GM19372 (cell line): Measurements from ENCODE around the gene SLC35E1.
A peak's percentile ranks its signal among the peaks of the same experiment; 100 is the strongest.

Experiments
- ATAC-seq: cut with Tn5 transposase; IDR thresholded peaks from one replicate; pipeline ENCODE4 v1.9.1; 2021; ENCODE audit warnings: mild to moderate bottlenecking, low read depth, moderate library complexity; ENCODE audit not compliant: unreplicated experiment

SLC35E1 gene

DNA sequence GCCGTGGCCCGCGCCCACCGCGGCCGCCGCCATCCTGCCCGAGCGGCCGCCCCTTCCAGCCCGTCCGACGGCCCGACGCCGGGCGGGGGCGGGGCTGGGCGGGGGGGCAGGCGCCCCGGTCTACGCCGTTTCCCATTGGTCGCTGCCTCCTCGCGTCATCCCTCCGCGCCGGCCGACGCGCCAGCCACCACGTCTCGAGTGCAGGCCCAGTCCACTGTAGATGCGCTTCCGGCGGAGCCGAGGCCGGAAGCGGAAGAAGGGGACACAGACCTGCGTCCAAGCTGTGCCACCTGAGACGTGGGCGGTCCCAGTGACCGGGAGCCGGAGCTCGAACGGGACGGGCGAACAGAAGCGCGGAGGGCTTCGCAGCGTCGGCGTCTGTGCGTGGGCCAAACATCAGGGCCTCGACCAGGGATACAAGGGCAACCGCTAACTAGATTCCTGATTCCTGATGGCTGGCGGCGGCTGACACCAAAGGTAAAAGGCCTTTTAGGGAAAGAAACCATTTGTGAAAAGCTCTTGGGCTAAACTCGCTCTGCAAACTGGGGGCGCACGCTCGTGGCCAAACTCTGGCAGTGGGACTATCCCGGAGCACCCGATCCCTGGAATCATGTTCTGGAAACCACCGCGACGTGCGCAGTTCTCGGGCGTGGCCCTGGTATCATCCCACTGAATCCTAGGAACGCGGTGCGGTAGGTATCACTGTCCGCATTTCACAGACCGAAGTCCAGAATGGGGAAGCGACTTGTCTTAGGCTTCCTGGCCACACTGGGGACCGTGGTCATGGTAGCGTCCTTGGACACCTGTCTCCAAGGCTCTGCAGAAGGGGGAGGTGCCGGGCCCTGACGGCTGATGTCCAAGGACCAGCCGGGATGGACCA lies at the start of gene SLC35E1:
Gene SLC35E1, minus strand, starts transcription at position 84 of the 880 bp plus-strand sequence. Its CDS starts 51 bp downstream, at position 33.
- ATAC-seq = peak; percentile 90

DNA sequence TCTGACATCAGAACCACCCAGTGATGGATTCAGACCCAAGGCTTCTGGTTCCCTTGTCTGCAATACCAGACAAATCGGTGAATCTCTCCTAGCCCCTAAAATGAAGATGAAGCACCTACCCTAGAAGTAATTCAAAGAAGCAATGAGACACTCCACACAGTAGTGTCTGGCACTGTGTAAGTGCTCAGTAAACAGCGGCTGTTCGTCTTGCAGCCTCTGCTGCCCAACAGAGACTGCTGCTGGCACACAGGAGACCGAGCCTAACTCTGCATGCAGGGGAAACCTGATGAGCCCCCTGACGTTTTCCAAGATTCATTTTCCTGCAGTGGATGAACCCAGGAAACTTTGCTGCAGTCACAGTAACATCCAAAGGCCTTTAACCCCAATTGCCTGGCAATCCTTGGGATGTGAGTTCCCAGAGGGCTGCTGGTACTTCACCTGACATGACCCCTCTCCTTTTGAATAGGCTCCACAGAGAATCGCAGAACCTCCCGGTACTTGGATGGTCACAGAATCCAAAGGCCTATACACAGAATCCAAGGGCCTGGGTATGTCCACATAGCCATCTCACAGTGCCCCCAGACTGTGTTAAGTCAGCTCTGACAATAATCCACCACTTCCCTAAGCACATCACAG lies 49.1 kb upstream of the SLC35E1 start:
- no peak for ATAC-seq

DNA sequence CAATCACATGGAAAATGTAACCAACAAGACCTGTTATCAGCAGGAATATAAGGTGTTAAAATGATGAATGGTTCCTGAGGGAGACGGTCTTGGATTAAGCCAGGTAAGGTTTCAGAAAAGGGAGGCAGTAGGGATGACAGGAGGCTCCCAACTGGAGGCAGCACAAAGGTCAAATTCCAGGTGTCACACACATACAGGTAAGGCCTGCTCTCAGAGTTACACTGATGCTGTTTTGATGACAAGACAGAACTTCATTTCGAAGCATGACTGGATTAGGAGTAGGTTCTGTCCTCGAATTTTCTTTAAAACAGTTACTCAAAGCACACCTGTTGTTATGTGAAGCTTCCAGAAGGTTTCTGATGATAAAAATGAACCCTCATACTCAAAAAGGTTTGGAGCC lies 48.4 kb upstream of the SLC35E1 start:
- no peak for ATAC-seq

DNA sequence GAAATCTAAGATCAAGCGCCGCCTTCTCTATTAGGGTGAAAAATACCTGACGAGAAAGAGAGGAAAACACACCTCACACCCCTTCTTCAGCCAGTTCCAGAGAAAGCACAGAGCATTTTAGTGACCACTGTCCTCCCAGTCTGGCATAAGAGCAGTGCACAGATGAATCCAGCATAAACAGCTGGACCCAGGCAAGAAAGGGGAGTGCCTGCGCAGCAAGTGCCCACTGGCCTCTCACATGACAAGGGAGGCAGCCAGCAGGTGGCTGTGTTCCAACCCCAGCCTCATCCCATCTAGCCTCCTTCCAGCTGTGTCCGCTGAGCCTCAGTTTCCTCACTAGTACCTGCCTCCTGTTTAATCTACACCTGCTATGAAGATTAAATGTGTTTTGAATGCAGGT lies 47.8 kb upstream of the SLC35E1 start:
- no peak for ATAC-seq

DNA sequence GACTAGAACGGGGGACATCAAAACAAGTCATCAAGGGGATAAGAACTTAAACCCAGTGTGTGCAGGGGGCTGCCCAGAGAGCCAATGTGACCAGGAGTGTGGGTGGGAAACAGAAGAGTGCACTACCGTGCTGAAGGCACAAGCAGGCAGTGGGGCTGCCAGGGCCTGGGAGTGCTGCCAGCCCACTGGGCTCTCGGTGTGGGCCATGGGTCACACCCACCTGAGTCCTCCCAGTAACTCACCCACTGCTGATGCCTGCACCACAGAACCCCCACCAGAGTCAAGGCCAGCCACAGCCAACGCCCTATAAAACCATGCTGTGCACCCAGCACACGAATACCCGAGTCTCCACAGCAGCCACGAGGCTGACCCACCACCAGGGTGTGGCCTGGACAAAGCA lies 47.2 kb upstream of the SLC35E1 start:
- no peak for ATAC-seq

DNA sequence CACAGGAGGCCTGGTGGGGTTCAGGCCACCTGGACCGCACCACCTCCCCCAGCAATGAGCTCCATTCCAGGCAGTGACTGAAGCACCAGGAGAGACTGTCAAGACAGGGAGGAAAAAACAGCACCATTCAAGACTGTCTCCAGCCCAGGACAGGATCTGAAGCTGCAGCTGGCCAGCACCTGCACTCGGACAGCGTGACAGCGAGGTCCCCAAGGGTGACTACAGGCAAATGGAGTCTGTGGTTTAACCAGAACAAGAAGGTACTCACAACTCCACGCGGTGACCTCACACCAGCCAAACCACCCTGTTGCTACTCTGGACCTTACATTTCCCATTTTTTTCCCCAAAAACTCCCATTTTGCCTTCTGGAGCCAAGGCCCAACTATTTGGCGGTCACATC lies 46.0 kb upstream of the SLC35E1 start:
- no peak for ATAC-seq

DNA sequence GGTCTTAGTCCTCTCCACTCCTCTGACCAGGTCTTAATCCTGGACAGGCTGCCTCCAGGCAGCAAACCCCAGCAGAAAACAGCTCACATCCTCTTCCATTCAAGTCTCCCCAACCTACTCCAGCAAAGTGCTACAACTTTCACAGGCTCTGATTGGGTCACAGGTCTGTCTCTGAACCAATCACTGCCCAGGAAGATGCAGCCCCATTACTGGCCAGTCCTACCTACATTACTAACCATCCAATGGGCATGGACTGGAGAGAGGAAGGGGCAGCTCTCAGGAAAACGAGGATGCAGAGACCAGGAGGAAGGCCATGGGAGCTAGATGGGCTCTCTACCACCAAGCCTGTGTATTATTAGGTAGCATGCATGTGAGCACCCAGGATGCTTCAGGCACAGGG lies 43.6 kb upstream of the SLC35E1 start:
- ATAC-seq = no peak

DNA sequence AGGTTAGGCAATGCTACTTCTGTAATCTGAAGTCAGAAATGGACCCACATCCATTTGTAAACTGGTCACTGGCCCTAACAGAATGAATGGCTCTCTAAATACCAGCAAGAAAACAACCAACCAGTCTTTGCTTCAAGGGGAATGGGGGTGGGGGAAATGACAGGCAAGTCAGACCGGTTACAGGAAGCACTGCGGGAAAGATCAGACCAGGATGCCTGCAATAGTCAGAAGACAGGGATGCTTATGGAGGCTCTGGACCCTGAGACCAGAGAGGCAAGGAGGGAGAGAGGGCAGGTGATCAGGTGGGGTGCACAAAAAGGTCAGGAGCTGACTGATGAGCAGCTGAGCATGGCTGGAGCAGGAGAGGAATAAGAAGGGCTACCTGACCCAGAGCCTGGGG lies 42.7 kb upstream of the SLC35E1 start:
- no peak for ATAC-seq

DNA sequence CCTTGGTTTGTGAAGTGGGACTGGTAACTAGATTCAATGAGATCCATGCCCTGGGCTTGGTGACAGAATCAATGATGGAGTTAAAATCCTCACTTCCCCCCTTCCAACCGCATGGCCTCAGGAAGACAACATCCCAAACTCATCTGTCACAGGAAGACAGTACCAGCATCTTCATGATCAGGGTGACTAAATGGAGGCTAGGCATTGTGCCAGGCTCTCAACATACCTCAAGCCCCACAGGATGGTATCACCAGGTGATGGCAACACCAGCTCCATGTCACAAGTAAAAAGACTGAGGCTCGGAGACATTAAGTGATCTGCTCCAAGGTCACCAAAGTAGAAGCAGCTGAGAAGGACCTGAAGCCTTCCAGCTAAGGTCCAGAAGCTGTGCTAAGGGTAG lies 41.6 kb upstream of the SLC35E1 start:
- ATAC-seq = no peak

DNA sequence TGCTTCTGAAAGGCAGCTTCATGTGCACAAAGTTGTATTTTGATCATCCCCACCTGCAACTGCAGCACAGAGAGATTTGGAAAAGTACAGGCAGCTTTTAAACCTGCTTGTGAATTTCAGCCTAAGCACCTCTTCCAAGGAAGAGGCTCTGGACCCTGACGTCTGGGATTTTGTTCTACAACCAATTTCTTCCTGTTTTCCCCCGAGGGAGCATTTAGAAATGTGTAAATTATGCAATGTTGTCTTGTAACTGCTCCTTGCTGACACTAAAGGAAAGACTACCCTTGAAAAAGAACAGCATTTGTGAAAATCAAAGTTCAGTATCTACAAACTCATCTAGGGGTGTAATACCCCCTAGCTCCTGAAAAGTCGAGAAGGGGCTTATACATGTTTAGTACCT lies 40.4 kb upstream of the SLC35E1 start:
- ATAC-seq = no peak

DNA sequence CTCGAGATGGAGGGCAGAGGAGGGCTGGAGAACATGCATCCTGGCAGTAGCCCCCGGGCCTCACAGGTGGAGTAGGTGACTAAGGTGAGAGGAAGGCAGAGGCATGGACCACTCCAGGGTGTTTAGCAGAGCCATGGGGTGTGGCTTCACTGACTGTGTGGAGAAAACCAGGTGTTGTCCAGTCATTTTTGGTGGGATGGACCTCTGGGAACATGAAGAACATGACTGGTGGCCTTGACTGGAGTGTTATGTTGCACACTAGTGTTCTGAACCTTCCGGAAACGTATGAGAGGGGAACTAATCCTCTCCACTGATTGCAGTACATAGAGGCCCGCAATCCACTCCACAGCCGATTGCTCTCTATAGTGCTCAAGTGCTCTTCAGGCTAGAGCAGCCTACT lies 38.9 kb upstream of the SLC35E1 start:
- no peak for ATAC-seq

DNA sequence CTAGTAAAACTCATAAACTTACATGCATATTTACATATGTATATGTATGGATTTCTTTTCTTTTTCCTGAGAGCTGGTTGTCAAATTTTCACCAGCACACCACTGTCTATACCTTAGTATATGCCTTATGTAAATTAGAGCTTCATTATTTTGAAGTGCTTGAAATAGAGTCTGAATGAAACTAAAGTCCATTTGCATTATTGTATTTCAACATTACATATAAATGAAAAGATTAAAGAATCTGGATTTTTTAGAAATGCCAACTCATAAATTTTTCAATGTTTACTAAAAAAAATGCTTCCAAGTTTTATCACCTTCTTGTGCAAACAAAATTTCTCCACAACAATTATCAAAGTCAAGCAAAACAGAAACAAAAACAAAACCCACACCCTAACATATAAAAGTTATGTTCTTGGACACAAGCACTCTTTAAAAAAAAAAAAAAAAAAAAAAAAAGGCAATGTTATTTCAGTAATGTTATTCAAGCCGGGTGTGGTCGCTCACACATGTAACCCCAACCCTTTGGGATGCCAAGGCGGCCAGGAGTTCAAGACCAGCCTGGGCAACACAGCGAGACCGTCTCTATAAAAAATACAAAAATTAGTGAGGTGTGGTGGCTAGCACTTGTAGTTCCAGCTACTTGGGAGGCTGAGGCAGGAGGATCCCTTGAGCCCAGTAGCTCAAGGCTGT lies 37.4 kb upstream of the SLC35E1 start:
- no peak for ATAC-seq

DNA sequence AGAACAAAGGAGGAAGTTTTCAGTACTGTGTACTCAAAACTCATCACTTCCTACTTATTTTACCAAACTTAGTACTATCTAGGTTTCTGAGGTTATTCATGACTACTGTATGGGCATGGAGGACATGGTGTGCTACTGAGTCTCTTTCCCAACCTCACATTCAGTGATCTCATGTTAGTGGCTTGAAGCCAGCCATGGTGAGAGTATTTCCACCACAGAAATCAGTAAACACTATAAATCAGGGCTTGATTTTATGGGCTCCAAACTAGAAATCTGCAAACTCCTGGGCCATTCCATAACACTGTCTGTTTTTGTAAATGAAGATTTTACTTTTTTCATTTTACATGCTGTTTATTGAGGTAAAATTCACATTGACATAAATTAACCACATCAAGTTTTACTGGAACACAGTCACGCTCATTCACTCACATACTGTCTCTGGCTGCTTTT lies 36.1 kb upstream of the SLC35E1 start:
- no peak for ATAC-seq

DNA sequence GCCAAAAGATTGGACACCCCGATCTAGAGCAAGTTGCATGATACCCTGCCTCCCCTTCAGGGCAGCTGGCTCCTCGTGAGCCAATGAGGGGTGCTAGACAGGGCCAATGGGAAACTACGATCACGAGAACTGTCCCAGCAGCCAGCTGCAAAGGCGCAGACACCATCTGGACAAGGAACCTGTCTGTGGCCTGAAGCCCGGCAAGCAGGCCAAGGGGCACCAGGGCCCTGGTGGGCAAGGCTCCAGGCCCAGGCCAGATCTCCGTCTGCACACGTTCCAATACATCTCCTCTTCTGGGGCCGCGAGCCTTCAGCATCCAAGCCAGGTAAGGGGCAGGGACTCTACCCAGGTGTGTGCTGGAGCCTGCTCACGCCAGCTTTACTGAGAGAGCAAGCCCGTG lies 35.6 kb upstream of the SLC35E1 start:
- no peak for ATAC-seq

DNA sequence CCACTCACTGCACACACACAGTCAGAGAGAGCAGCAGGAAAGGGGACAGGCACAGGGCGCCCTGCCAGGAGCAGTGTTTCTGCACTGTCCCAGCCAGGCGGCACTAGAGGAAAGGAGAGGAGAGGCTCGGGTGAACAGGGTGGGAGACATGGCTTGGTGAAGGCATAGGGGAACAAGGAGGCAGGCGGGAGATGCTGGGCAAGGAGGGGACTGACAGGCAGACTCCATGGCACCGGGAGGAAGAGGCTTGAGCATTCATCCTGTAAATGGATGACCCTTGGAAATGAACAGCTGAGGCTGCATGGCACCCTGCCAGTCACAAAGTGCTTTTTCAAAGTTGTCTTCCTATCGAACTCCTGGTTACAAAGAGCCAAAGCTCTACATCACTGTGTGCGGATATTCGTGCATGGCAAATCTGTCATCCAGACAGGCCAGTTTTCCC lies 33.4 kb upstream of the SLC35E1 start:
- ATAC-seq = no peak

DNA sequence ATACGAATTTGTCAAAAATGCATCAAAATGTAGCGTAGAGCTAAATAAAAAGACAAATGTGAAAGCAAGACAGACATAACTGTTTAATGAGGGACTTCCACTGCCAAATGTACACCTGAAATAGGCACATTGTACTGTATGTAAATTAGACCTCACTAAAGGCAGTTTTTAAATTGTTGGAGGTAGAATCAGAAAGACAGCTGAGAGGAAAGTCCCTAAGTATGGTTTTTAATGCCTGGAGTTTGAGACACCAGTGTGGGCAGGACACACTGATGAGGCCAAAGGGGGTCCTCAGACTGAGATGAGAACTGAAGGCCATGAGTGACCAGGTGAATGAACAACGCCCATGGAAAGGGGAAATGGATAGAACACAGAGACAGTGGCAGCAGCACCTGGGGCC lies 32.9 kb upstream of the SLC35E1 start:
- no peak for ATAC-seq

DNA sequence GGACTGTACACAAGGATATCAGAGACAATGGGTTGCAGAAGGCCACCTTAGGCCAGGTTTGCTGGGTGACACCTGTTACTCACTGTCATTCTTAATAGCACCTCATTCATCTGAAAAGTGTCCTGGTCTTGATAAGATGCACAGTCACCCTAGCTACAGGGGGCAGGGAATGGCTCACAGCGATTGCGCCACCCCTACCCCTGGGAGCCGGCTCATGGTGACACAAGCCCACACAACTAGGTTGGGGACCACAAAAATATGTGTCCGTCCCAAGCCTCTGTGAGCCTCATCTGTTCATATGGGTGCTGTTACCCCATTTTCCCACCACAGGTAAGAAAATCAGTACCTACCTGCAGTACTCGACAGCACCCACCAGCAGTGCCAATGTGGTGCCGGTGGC lies 32.4 kb upstream of the SLC35E1 start:
- no peak for ATAC-seq

DNA sequence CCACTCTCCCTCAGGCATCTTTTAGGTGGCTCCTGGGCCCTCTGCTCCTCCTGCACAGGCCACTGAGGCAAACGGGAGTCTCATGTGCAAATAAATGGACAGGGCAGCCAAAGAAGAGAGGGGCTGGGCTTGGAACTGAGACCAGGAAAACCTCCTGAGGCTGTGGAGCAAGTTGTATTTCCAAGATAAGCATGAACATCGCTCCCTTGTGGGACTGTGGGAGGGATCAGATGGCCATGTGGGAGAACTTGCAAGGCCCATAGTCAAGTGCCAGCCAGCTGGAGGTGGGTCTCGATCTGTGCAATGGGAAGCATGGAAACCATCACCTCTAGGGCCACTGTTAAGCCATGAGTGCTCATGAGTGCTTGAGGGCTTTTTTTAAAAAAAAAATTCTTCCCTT lies 30.9 kb upstream of the SLC35E1 start:
- ATAC-seq = no peak

DNA sequence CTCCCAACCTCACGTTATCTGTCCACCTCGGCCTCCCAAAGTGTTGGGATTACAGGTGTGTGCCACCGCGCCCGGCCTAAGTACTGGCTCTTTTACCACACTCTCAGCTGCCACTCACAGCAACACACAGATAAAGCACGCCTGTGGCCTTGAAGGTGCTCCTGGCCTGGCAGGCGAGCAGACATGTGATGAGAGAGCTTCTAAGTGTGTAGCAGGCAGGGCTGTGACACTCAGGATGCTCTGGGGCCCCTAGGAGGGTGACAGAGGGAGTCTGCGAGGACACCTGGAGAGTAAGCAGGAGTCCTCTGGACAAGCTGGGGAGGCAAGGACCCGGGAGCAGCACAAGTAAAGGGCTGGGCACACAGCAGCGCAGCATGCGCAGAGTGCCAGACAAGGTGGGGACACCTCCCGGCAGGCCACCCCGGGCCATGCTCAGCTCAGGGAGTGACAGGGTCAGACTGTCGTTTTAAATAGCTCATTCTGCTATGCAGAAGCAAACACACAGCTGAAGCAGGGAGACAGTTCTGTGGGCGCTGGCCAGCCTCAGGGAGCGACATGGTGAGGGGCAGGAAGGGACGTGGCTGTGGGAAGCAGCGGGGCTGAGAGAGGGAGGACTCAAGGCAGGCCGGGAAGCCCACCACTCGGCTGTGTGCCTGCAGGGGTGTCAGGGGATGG lies 29.3 kb upstream of the SLC35E1 start:
- no peak for ATAC-seq

DNA sequence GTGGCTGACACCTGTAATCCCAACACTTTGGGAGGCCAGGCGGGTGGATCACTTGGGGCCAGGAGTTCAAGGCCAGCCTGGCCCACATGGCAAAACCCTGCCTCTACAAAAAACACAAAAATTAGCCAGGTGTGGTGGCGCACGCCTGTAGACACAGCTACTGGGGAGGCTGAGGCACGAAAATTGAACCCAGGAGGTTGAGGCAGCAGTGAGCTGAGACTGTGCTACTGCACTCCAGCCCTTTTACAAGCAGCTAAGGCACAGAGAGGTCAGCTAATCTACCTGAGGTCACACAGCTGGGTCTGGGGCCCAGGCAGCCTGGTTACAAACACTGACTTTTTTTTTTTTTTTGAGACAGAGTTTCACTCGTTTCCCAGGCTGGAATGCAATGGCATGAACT lies 28.6 kb upstream of the SLC35E1 start:
- ATAC-seq = no peak
